Activated CD4-positive, CD25-positive, alpha-beta regulatory T cell treated with anti-CD3 and anti-CD28 coated beads, Interleukin-2, amount 50 U/mL, for 16 hours (primary cell): ENCODE results near the gene CEP95.

Experiments used
- DNase-seq: peaks from one replicate; pipeline ENCODE4 v3.0.0-alpha.2; 2020; ENCODE audit warnings: low read depth, low spot score

CEP95 gene

GRCh38 chr17:64496348-64496785, 10.4 kb upstream of the CEP95 start:
- no peak for DNase-seq

DNA sequence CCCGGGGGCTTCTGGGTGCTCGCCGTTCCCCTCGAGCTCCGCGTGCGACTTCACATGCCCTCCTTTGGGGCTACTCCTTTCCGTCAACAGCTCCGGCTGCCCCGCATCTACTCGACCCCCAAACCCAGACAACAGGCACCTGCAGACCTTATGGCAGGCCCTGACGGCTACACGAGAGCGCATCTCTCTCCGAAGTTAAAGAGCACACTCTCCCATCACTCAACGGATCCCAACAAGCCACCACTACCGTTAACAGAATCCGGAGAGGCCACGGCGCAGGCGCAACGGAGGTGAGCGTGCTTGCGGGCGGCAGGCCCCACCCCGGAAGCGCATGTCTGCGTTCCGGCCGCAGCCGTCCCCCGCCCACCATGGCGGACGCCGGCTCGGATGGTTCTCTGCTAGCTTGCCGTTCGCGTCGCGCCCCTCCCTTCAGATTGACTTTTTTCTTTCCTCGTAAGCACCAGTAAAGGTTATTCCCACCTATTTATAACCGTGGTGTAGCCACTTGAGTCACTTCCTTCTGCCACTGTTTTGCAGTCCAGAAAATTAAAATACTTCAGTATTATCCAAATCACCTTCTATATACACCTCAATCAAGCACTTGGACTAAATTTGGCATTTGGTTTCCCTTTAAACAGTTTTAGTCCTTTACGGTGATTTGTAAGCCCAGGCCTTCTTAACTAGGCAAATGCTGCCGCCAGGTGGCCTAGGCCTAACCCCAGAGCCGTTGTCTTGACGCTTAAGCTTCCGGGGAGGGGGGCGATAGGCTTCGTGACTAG, 9.8 kb upstream of the CEP95 start, which contains the start of gene POLG2:
POLG2 (minus strand) TSS at position 269 of the 779 bp plus-strand sequence; CDS start at position 183, 86 bp downstream.
- DNase-seq = peak; percentile 90

- DNase-seq = no peak
Measured at GRCh38 chr17:64497565-64498035, 9.2 kb upstream of the CEP95 start.

DNA sequence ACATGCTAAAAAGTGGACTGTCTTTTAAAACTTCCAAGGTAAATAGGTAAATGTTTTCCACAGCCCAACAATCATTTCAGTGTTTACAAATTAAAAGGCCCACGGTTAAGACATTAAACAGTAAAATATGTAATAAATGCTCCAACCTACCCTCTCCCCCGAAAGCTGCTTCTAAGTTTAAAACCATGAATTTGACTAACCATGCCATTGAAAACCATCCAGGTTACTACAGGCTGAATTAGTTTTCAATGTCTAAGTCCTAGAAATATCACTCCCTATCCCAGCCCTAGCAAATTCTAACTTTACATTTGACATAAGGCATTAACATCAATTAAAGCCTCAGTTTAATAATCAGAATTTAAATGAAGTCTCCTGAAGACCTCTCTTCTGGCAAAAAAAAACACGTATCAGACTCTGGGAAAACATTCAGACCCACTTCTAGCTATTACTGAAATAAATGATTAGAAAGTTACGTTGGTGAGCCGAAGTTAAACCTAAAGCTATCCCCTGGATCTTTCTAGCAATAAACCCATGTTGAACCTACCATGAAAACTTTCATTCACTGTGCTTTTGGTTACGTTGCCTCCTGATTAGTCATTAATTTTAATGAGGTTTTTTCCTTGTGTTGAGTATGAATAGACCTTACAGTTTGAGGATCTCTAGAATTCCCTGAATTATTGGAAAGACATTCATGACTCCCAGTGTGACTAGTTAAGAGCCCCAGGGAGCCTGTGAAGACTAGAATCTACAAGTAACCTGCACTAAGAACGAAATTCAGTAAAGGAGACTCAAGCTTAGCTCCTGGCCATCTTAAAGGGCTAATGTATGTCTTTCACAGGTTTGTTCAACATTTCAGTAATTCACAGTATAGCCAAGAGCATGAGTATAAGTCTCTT, 8.2 kb upstream of the CEP95 start:
- no peak for DNase-seq

DNA sequence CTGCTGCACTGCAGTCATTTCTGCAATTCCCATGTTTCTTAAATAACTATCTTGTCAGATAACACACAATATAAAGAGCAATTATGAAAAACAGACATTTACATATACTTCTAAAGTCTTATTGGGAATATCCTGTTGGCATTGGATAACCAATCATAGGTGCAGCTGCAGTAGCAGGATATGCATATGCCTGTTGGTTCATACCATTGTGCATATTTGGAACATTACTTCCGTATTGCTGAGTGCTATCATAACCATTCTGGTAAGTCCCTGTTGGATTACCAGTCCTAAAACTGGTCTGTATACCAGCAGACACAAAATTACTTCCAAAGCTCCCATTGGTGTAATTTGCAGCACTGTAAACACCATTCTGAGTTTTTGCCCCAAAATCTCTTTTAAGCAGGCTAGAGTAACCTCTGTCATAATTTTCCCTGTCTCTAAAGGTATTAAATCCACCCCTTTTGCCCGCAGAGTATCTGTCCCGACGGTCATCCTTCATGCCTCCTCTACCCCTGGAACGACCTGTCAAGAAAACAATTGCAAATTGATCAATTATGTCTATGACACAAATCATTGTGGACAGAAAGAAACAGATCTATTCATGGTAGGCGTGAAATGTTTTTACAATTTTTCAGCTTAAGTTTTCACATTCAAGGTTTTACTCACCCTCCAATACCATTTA, 6.8 kb upstream of the CEP95 start:
- no peak for DNase-seq

- no peak for DNase-seq
Measured at GRCh38 chr17:64500487-64500859, 6.3 kb upstream of the CEP95 start.

GRCh38 chr17:64500862-64501765, 5.7 kb upstream of the CEP95 start:
- no peak for DNase-seq

GRCh38 chr17:64502021-64502420, 4.8 kb upstream of the CEP95 start:
- DNase-seq = no peak

GRCh38 chr17:64502809-64503208, 4.0 kb upstream of the CEP95 start:
- DNase-seq = no peak

DNA sequence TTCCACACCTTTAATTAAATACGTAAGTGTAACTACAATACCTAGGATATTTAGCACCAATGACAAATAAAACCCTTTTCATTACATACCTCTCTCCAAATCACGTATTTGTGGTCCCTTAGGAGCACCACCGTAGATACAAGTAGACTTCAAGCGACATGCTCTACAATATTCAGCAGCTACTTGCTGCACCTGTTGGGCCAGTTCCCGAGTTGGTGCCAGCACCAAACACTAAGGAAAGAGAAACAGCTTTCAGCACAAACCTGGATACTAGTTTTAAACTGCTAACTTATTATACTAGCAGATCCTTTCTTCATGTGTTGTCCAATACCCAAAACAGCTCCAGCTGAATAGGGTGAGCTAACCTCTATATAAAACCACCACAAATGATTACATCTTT, 3.4 kb upstream of the CEP95 start:
- DNase-seq = no peak

- no peak for DNase-seq
Measured at GRCh38 chr17:64503821-64504768, 2.7 kb upstream of the CEP95 start.

DNA sequence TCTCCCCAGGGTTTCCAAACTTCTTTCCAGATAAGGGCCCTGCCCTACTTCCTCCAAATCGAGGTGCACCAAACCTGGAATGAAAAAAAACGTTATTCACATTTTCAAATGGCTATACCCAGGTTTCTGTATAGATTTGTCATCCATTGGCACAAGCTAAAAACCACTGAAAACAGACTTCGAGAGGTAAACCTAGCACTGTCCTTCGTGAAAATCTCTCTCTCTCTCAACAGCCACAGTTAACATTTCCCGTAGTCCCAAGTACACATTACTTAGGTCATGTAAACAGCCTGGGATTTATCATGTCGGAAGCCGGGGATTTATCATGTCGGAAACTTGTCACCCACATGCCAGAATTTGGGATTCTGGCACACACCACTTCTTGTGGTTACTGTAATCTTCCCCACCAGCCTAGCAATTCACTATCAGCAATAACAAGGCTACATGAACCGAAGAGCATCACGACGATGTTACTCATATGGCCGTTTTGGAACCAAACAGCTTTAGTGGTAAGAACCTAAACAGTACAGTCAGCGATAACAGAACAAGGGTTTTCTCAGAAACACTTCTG, 1.9 kb upstream of the CEP95 start:
- DNase-seq = no peak

DNA sequence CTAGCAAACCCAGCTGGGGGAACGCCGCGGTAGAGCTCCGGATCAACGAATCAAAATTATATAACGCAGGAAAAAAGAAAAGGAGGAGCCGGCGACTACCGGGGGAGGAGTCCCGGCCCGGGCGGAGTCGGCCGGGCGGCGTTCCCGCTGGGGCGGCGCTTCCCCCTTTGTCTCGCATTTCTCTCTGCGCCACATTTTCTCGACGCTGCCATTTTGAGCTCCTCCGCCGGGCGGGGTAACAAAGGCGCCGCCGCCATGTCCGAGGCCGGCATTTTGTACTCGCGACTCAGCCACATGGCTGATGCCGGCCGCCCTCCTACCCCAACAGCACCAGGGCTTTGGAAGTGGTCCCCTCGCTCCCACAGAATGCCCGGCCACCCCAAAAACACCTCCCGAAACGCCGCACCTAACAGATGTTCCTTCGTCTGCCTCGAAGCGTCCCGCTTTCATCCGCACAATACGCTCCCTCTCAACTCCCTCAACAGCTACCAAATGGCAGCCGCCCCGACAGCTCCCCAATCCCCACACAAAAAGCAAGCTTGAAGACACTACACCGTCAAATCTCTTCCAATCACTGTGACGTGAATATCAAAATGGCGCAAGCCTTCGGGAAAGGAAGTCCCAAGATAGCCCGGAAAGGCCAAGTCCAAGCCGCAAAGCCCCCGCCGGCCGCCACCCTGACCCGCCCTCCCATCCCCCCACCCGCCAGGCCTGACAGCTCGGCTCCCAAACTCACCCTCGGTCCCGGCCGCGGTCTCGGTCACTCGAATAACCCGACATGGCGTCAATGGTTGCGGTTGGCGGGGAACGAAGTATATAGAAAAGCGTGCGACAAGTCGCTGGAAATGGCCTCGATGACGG, 1.2 kb upstream of the CEP95 start:
- DNase-seq = peak; percentile 76

DNA sequence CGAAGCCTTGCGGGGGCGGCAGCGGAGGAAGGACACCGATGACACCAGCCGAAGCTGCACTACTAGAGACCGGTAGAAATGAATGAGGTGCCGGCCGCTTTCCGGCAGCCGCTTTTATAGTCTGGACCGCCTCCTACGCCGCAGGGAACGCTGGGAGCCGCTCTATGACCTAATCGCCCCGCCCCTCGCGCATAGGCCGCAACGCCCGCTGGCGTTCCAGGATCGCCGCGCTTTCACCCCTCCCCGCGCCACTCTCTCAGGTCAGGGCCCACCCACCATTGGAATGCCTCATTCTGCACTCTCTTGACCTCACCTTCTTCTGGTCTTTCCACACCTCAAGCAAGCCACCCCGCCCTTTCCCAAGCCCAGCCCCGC, 589 bp upstream of the CEP95 start, which contains the start of gene DDX5:
DDX5 (minus strand) TSS at position 89 of the 375 bp plus-strand sequence. CDS start 170 bp downstream, outside the sequence.
- peak; percentile 92 for DNase-seq

GRCh38 chr17:64507413-64507782, 621 bp downstream of the CEP95 start:
- peak; percentile 20 for DNase-seq

GRCh38 chr17:64508683-64509082, 1.9 kb downstream of the CEP95 start:
- DNase-seq = no peak

- DNase-seq = no peak
Measured at GRCh38 chr17:64509179-64509578, 2.4 kb downstream of the CEP95 start.

DNA sequence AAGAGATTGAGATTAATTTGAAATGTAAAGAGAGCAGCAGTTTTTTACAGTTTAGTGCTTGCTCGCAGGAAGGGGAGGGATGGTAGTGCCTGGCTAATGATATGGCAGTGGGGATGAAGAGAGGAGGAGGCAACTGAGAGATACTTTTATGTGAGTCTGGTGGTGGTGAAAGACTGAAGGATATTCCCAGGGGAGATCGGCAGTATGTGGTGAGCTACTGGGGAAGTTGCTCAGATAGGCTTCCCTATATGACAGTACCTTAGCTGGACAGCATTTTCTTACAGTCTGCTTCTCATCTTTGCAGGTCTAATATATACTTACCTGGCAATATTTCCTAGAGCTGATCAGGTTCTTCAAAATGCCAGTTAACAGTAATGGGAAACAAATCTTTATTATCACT, 8.6 kb downstream of the CEP95 start:
- no peak for DNase-seq
